ENCODE data around the gene SORCS2. TPM values are rescaled to one million over a fixed set of nuclear protein-coding genes. Genes with fewer than 3 reads are reported as not detected.

Gene SORCS2
- total and polyA plus RNA-seq, 2 experiments from 2014 or later = 0.38 to 1.4 TPM

DNA sequence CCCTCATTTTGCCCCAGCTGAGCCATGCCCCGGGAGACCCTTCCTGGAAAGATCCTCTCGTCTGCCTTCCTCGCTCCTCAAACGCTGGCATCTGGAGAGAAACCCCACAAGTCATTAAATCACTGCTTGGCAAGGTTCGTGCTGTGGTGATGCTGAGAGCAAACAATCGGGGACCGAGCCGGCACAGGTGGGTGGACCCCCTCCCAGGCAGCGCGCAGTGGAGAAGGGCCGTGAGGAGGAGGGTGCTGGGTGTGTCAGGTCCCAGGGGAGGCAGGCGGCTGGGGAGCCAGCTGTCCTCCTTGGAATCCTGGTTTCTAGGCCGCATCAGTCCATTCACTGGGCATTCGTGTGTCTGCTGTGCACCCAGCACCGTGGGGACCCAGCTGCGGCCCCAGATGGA lies 307.3 kb downstream of the SORCS2 start:
- WGBS, 2 experiments (ENCODE audit: low coverage in 1 of 2, low lambda C conversion rate in 2 of 2, missing lambda C conversion rate in 2 of 2) = 52 to 60% methylated on average over 16 of the region's 16 CpGs
- H3K79me2 ChIP-seq (ENCODE audit: insufficient read depth) = no peaks in the 10 kb centered on the region

DNA sequence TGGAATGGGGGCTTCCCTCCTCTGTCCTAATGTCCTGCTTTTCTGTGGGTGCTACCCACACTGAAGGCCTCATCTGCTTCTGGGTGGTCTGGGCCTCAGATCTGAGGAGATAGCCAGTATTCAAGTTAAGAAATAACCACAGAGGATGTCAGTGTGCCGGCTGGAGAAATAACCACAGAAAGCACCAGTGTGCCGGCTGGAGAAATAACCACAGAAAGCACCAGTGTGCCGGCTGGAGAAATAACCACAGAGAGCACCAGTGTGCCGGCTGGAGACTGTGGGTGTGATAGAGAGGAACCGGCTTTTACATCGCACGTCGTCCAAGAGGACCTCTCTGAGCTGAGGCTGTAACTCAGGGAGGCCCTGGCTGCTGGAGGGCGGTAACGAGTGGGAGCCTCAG lies 308.1 kb downstream of the SORCS2 start:
- H3K27me3 ChIP-seq (replicated peaks; ENCODE audit: insufficient read depth) = peaks cover 20% of the 10 kb centered on the region
- in situ Hi-C loops (cut with MboI) = no loop called here

More for the DNA sequence above, 307.3 kb downstream of the SORCS2 start:
- Histone ChIP-seq H3K4me1 (ENCODE audit: insufficient read depth) (no peaks in the 10 kb centered on the region), H3F3A (ENCODE audit: insufficient read depth) (no peaks in the 10 kb centered on the region), H4K20me1 (ENCODE audit: insufficient read depth) (no peaks in the 10 kb centered on the region), H3K9ac (no peak overlapping the region), H3K9me2 (ENCODE audit: insufficient read depth) (no peaks in the 10 kb centered on the region), H2AFZ (no peak overlapping the region), H3K4me3 (no peak overlapping the region), H3K9me3 (ENCODE audit: low read depth) (no peaks in the 10 kb centered on the region), H3K4me2 (ENCODE audit: unreplicated experiment) (no peak overlapping the region), H3K27me3 (replicated peaks; ENCODE audit: insufficient read depth) (peaks cover 20% of the 10 kb centered on the region), H3K36me3 (ENCODE audit: low read depth) (no peaks in the 10 kb centered on the region), H3K27ac (no peak overlapping the region)
- in situ Hi-C loops (cut with MboI) = no loop called here
- DNase-seq = no peak
- TF ChIP-seq EZH2phosphoT487 (IDR thresholded peaks at IDR 0.05; ENCODE audit: insufficient read depth, low read depth) (no peak), EZH2 (IDR thresholded peaks at IDR 0.05; ENCODE audit: insufficient read depth, poor library complexity, severe bottlenecking) (no peak)

GRCh38 chr4:7501314-7501713 lies 309.0 kb downstream of the SORCS2 start:
- H3K9me2 ChIP-seq (ENCODE audit: insufficient read depth) = no peaks in the 10 kb centered on the region
- H3K79me2 ChIP-seq (ENCODE audit: insufficient read depth) = no peaks in the 10 kb centered on the region
- no peaks in the 10 kb centered on the region for H3K36me3 ChIP-seq (ENCODE audit: low read depth)
- in situ Hi-C loops (cut with MboI) = no loop called here
- no peaks in the 10 kb centered on the region for H3F3A ChIP-seq (ENCODE audit: insufficient read depth)
- H3K9ac ChIP-seq = no peak overlapping the region
- H2AFZ ChIP-seq = no peak overlapping the region
- H3K4me3 ChIP-seq = no peak overlapping the region
- H4K20me1 ChIP-seq (ENCODE audit: insufficient read depth) = no peaks in the 10 kb centered on the region
- no peak overlapping the region for H3K27ac ChIP-seq
- peaks cover 20% of the 10 kb centered on the region for H3K27me3 ChIP-seq (replicated peaks; ENCODE audit: insufficient read depth)
- 55 to 61% methylated on average over 11 of the region's 11 CpGs for WGBS, 2 experiments (ENCODE audit: low coverage in 1 of 2, low lambda C conversion rate in 2 of 2, missing lambda C conversion rate in 2 of 2)
- DNase-seq = no peak
- no peak overlapping the region for H3K4me2 ChIP-seq (ENCODE audit: unreplicated experiment)
- TF ChIP-seq EZH2 (IDR thresholded peaks at IDR 0.05; ENCODE audit: insufficient read depth, poor library complexity, severe bottlenecking) (no peak), EZH2phosphoT487 (IDR thresholded peaks at IDR 0.05; ENCODE audit: insufficient read depth, low read depth) (no peak)
- no peaks in the 10 kb centered on the region for H3K9me3 ChIP-seq (ENCODE audit: low read depth)
- H3K4me1 ChIP-seq (ENCODE audit: insufficient read depth) = no peaks in the 10 kb centered on the region

More for the DNA sequence above, 308.1 kb downstream of the SORCS2 start:
- no peak for DNase-seq
- no peak overlapping the region for H3K4me3 ChIP-seq
- no peaks in the 10 kb centered on the region for H3F3A ChIP-seq (ENCODE audit: insufficient read depth)
- WGBS, 2 experiments (ENCODE audit: low coverage in 1 of 2, low lambda C conversion rate in 2 of 2, missing lambda C conversion rate in 2 of 2) = 58 to 61% methylated on average over 10 of the region's 10 CpGs
- H3K27ac ChIP-seq = no peak overlapping the region
- no peak overlapping the region for H3K9ac ChIP-seq
- no peaks in the 10 kb centered on the region for H3K79me2 ChIP-seq (ENCODE audit: insufficient read depth)
- TF ChIP-seq EZH2 (IDR thresholded peaks at IDR 0.05; ENCODE audit: insufficient read depth, poor library complexity, severe bottlenecking) (no peak), EZH2phosphoT487 (IDR thresholded peaks at IDR 0.05; ENCODE audit: insufficient read depth, low read depth) (no peak)
- H3K36me3 ChIP-seq (ENCODE audit: low read depth) = no peaks in the 10 kb centered on the region
- no peaks in the 10 kb centered on the region for H3K9me3 ChIP-seq (ENCODE audit: low read depth)
- no peaks in the 10 kb centered on the region for H4K20me1 ChIP-seq (ENCODE audit: insufficient read depth)
- H3K4me1 ChIP-seq (ENCODE audit: insufficient read depth) = no peaks in the 10 kb centered on the region
- no peak overlapping the region for H3K4me2 ChIP-seq (ENCODE audit: unreplicated experiment)
- no peaks in the 10 kb centered on the region for H3K9me2 ChIP-seq (ENCODE audit: insufficient read depth)
- no peak overlapping the region for H2AFZ ChIP-seq

DNA sequence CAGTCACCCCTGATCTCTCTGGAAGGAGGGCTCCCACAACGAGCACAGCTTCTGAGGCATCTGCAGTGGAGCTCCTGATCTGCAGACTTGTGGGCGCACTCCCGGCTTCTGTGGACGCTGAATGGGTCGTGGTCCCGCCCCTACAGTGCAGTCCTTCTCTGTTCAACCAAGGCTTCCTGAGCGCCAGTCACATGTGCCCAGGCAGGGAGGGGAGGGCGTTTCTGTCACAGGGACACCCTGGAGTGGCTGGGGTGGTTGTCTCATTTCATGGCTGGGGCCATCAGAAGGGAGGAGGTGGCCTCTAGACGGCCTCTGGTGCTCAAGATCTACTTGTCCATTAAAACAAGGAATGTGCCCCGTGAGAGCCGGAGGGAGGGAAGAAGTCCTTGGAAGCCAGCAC lies 309.5 kb downstream of the SORCS2 start:
- Histone ChIP-seq H3K79me2 (ENCODE audit: insufficient read depth) (no peaks in the 10 kb centered on the region), H3K9me3 (ENCODE audit: low read depth) (no peaks in the 10 kb centered on the region), H4K20me1 (ENCODE audit: insufficient read depth) (no peaks in the 10 kb centered on the region), H3K4me2 (ENCODE audit: unreplicated experiment) (no peak overlapping the region), H3K4me3 (no peak overlapping the region), H2AFZ (no peak overlapping the region), H3K9ac (no peak overlapping the region), H3K36me3 (ENCODE audit: low read depth) (no peaks in the 10 kb centered on the region), H3K4me1 (ENCODE audit: insufficient read depth) (no peaks in the 10 kb centered on the region), H3K9me2 (ENCODE audit: insufficient read depth) (no peaks in the 10 kb centered on the region), H3K27me3 (replicated peaks; ENCODE audit: insufficient read depth) (peaks cover 20% of the 10 kb centered on the region), H3K27ac (no peak overlapping the region), H3F3A (ENCODE audit: insufficient read depth) (no peaks in the 10 kb centered on the region)
- DNase-seq = no peak
- in situ Hi-C loops (cut with MboI) = no loop called here
- 50 to 60% methylated on average over 10 to 11 of the region's 11 CpGs for WGBS, 2 experiments (ENCODE audit: low coverage in 1 of 2, low lambda C conversion rate in 2 of 2, missing lambda C conversion rate in 2 of 2)
- no peak for TF ChIP-seq EZH2phosphoT487 (IDR thresholded peaks at IDR 0.05; ENCODE audit: insufficient read depth, low read depth)
- no peak for TF ChIP-seq EZH2 (IDR thresholded peaks at IDR 0.05; ENCODE audit: insufficient read depth, poor library complexity, severe bottlenecking)

Measured in GM23248 (cell line).